ENCODE data around the gene NSD1. TPM values are rescaled to one million over a fixed set of nuclear protein-coding genes. Genes with fewer than 3 reads are reported as not detected.
A peak's percentile ranks its signal among the peaks of the same experiment; 100 is the strongest.

Gene NSD1
- total and polyA plus RNA-seq, 10 of the 15 experiments (the other 5 are each of a cell fraction or from before 2014, with no cell fraction given) = 7.0 to 57.9 (median 30.4) TPM

DNA sequence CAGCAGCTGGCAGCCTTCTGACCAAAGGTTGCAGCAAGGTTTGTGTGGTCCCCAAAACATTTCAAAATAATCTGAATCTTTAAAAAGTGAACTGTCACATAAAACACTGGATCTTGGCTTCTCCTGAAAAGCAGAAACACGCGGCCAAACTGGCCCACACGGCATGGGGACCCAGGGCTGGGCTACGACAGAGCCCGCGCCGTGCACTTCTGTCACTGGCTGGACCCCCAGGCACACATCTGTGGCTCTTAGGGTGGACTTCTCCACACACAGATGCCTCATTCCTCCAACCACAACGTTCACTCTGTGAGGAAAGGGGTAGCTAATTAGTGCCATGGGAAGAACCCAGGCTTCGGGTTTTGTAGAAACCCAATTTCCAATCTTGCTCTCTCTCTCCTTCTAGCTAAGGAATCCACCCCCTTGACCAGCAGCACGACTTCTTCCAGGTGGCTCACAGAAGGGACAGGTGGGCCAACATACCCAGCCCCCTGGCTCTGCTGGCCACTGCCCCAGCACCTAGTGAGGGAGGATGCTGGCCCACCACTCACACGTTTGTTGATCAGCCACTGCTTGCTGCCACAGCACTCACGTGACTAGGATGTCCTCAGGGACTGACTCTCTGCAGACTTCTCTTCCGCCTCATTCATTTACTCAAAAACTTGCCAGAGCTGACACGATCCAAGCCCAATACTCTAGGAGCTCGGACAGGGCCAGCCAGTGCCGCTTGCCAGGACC, 200.0 kb downstream of the NSD1 start:
- intact Hi-C loops (cut with micrococcal nuclease; ENCODE audit: unreplicated experiment) (no loop called here), in situ Hi-C loops (cut with MboI) (no loop called here)
- BruUV-seq (replicated peaks) = TSS peak; percentile 15
- WGBS (ENCODE audit: insufficient coverage, insufficient replicate concordance, low lambda C conversion rate, missing lambda C conversion rate) = 93% methylated on average over 16 of the region's 16 CpGs
- no peaks in the 10 kb centered on the region for H3K9me3 ChIP-seq (replicated peaks; ENCODE audit: control insufficient read depth, insufficient read depth, low read length)
- peaks cover 26 to 69% of the 10 kb centered on the region in 2 experiments for H3K36me3 ChIP-seq (ENCODE audit: control insufficient read depth in 2 of 2, insufficient read depth in 2 of 2, low read length in 1 of 2)
- RAD21 ChIA-PET (ENCODE audit: unreplicated experiment) = no interaction called here
- H3K9ac ChIP-seq (ENCODE audit: control insufficient read depth, insufficient read depth, low read length) = no peak overlapping the region
- CTCF ChIA-PET = interaction anchor here (1.3 kb wide), 1 partner anchor 15 kb away, joined by 3 read pairs; no protein-coding TSS in a partner anchor
- DNase-seq (ENCODE audit: low read depth, low spot score) (no peak), FAIRE-seq (no peak), ATAC-seq (no peak)
- H3K79me2 ChIP-seq (ENCODE audit: control insufficient read depth, insufficient read depth, low read length) = no peaks in the 10 kb centered on the region; the same call in 1 of the 2 replicates
- H3K4me3 ChIP-seq = no peak overlapping the region
- no peaks in the 10 kb centered on the region; the same call in 1 of the 2 replicates for H4K20me1 ChIP-seq (ENCODE audit: control insufficient read depth, insufficient read depth)
- SMC1A ChIA-PET (ENCODE audit: uncharacterized antibody, unreplicated experiment) = no interaction called here
- no peaks in the 10 kb centered on the region for H3K27me3 ChIP-seq (replicated peaks in 1 of 2; ENCODE audit: control insufficient read depth in 2 of 2, insufficient read depth in 2 of 2, low read length in 1 of 2)
- no peak overlapping the region for H3K27ac ChIP-seq (ENCODE audit: control insufficient read depth, insufficient read depth)
- TF ChIP-seq BCL3 (IDR thresholded peaks at IDR 0.05; ENCODE audit: borderline replicate concordance, insufficient read depth, low read depth, low read length, poor library complexity, severe bottlenecking) (no peak), CBX5 (IDR thresholded peaks at IDR 0.05; ENCODE audit: low read depth) (no peak), POLR2A (IDR thresholded peaks at IDR 0.05; ENCODE audit: low read depth, low read length) (no peak), RBBP5 (conservative IDR thresholded peaks at IDR 0.05) (no peak), ETV6 (conservative IDR thresholded peaks at IDR 0.05 in 1 of 2, IDR thresholded peaks at IDR 0.05 in 1 of 2; ENCODE audit: borderline replicate concordance in 1 of 2, low read depth in 1 of 2) (no peak), MXI1 (IDR thresholded peaks at IDR 0.05; ENCODE audit: low read depth, low read length) (no peak), NFIC (IDR thresholded peaks at IDR 0.05; ENCODE audit: low read depth, low read length) (no peak), KAT2A (conservative IDR thresholded peaks at IDR 0.05; ENCODE audit: control insufficient read depth, low read depth, low read length) (no peak), RELB (IDR thresholded peaks at IDR 0.05; ENCODE audit: low read depth) (no peak), RUNX3 (IDR thresholded peaks at IDR 0.05; ENCODE audit: low read length) (no peak), NRF1 (conservative IDR thresholded peaks at IDR 0.05; ENCODE audit: low read depth, low read length) (no peak), KDM1A (IDR thresholded peaks at IDR 0.05; ENCODE audit: borderline replicate concordance) (no peak), NR2C1 (IDR thresholded peaks at IDR 0.05) (no peak)
- TF ChIP-seq, protein P1, sequence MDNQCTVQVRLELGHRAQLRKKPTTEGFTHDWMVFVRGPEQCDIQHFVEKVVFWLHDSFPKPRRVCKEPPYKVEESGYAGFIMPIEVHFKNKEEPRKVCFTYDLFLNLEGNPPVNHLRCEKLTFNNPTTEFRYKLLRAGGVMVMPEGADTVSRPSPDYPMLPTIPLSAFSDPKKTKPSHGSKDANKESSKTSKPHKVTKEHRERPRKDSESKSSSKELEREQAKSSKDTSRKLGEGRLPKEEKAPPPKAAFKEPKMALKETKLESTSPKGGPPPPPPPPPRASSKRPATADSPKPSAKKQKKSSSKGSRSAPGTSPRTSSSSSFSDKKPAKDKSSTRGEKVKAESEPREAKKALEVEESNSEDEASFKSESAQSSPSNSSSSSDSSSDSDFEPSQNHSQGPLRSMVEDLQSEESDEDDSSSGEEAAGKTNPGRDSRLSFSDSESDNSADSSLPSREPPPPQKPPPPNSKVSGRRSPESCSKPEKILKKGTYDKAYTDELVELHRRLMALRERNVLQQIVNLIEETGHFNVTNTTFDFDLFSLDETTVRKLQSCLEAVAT (IDR thresholded peaks at IDR 0.05) = no peak
- TF ChIP-seq, protein P2, sequence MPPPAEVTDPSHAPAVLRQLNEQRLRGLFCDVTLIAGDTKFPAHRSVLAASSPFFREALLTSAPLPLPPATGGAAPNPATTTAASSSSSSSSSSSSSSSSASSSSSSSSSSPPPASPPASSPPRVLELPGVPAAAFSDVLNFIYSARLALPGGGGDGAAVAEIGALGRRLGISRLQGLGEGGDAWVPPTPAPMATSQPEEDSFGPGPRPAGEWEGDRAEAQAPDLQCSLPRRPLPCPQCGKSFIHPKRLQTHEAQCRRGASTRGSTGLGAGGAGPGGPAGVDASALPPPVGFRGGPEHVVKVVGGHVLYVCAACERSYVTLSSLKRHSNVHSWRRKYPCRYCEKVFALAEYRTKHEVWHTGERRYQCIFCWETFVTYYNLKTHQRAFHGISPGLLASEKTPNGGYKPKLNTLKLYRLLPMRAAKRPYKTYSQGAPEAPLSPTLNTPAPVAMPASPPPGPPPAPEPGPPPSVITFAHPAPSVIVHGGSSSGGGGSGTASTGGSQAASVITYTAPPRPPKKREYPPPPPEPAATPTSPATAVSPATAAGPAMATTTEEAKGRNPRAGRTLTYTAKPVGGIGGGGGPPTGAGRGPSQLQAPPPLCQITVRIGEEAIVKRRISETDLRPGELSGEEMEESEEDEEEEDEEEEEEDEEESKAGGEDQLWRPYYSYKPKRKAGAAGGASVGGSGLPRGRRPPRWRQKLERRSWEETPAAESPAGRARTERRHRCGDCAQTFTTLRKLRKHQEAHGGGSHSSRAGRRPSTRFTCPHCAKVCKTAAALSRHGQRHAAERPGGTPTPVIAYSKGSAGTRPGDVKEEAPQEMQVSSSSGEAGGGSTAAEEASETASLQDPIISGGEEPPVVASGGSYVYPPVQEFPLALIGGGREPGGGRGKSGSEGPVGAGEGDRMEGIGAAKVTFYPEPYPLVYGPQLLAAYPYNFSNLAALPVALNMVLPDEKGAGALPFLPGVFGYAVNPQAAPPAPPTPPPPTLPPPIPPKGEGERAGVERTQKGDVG (CRISPR knock-in tag; IDR thresholded peaks at IDR 0.05) = no peak
- H2AFZ ChIP-seq (ENCODE audit: control insufficient read depth, low read depth, low read length) = no peak overlapping the region
- no peak overlapping the region for H3K4me2 ChIP-seq (ENCODE audit: control insufficient read depth, insufficient read depth)
- POLR2A ChIA-PET = interaction anchor here (0.7 to 1.2 kb wide), 2 partner anchors 13 to 17 kb away, joined by 3 to 7 read pairs; no protein-coding TSS in a partner anchor
- no peaks in the 10 kb centered on the region for H3K4me1 ChIP-seq (ENCODE audit: control insufficient read depth, insufficient read depth, low read length)
